ENCODE results near the gene MOB3B. TPM values are rescaled to one million over a fixed set of nuclear protein-coding genes. Genes with fewer than 3 reads are reported as not detected.

Gene MOB3B
- total and polyA plus RNA-seq, 2 of the 13 experiments (the other 11 are each of a cell fraction or from before 2014, with no cell fraction given): 0.03 to 0.09 TPM

- TF ChIP-seq CCAR2 (optimal IDR thresholded peaks at IDR 0.05; ENCODE audit: low read depth, low read length): no peak
- no peak for TF ChIP-seq MAX (IDR thresholded peaks at IDR 0.05)
- TF ChIP-seq ZNF160 (CRISPR knock-in tag; IDR thresholded peaks at IDR 0.05): no peak
- no peak for TF ChIP-seq HIC2 (CRISPR knock-in tag; IDR thresholded peaks at IDR 0.05; ENCODE audit: low read depth)
These were observed 10.8 kb downstream of the MOB3B start (continued) for GRCh38 chr9:27518809-27519208.

GRCh38 chr9:27518006-27518405, 11.6 kb downstream of the MOB3B start:
- POLR2A ChIA-PET: no interaction called here
- H3K36me3 ChIP-seq (replicated peaks in 1 of 2; ENCODE audit: control insufficient read depth in 1 of 2, insufficient read depth in 2 of 2, low read length in 2 of 2): no peaks in the 10 kb centered on the region
- no peaks in the 10 kb centered on the region for H4K20me1 ChIP-seq (ENCODE audit: insufficient read depth, low read length)
- no peaks in the 10 kb centered on the region for H3K4me1 ChIP-seq (ENCODE audit: insufficient read depth, low read length)
- no peak overlapping the region for H2AFZ ChIP-seq (ENCODE audit: low read length)
- H3K9ac ChIP-seq (ENCODE audit: insufficient read depth, low read depth, low read length): no peak overlapping the region
- no peaks in the 10 kb centered on the region for H3K27me3 ChIP-seq (ENCODE audit: control insufficient read depth in 1 of 2, insufficient read depth in 2 of 2, low read length in 2 of 2)
- BruUV-seq (replicated peaks): no TSS peak
- H3K27ac ChIP-seq (ENCODE audit: extremely low read length, insufficient read depth, low read length): no peak overlapping the region
- FAIRE-seq: no peak
- CTCF ChIA-PET (ENCODE audit: low intra/inter-chr PET ratio, low total read pairs): no interaction called here
- intact Hi-C loops (cut with micrococcal nuclease; ENCODE audit: unreplicated experiment) (no loop called here), in situ Hi-C loops (cut with HindIII; ENCODE audit: extremely low pct_ligation_motif_present, low pct_unique_long_range_greater_than_20kb) (no loop called here)
- H3K9me3 ChIP-seq (ENCODE audit: low read length): no peaks in the 10 kb centered on the region
- TF ChIP-seq ZSCAN12 (CRISPR knock-in tag; IDR thresholded peaks at IDR 0.05): no peak
- TF ChIP-seq ZSCAN20 (CRISPR knock-in tag; IDR thresholded peaks at IDR 0.05; ENCODE audit: borderline replicate concordance): no peak
- TF ChIP-seq ZNF644 (CRISPR knock-in tag; IDR thresholded peaks at IDR 0.05; ENCODE audit: low read depth): no peak
- TF ChIP-seq SETDB1 (CRISPR knock-in tag; IDR thresholded peaks at IDR 0.05; ENCODE audit: borderline replicate concordance): no peak
- no peak for TF ChIP-seq REXO4 (CRISPR knock-in tag; IDR thresholded peaks at IDR 0.05; ENCODE audit: borderline replicate concordance)
- no peak for TF ChIP-seq SNAPC2 (CRISPR knock-in tag; IDR thresholded peaks at IDR 0.05)
- no peak for TF ChIP-seq XBP1 (CRISPR knock-in tag; IDR thresholded peaks at IDR 0.05)
- TF ChIP-seq SNAPC5 (CRISPR knock-in tag; IDR thresholded peaks at IDR 0.05; ENCODE audit: borderline replicate concordance): no peak
- no peak for TF ChIP-seq ZBTB37 (CRISPR knock-in tag; IDR thresholded peaks at IDR 0.05)
- no peak for TF ChIP-seq FOXA1 (IDR thresholded peaks at IDR 0.05)
- no peak for TF ChIP-seq FOXA1 (CRISPR knock-in tag; IDR thresholded peaks at IDR 0.05)
- no peak for TF ChIP-seq HNF4G (IDR thresholded peaks at IDR 0.05; ENCODE audit: borderline replicate concordance, low read depth, low read length)
- no peak for TF ChIP-seq HNF4G (CRISPR knock-in tag; IDR thresholded peaks at IDR 0.05; ENCODE audit: borderline replicate concordance, low read depth)
- TF ChIP-seq ZNF354B (CRISPR knock-in tag; IDR thresholded peaks at IDR 0.05): no peak
- TF ChIP-seq RELA (CRISPR knock-in tag; IDR thresholded peaks at IDR 0.05): no peak
- TF ChIP-seq STAT5B (CRISPR knock-in tag; IDR thresholded peaks at IDR 0.05): no peak
- TF ChIP-seq NR2C2 (CRISPR knock-in tag; IDR thresholded peaks at IDR 0.05; ENCODE audit: borderline replicate concordance): no peak
- no peak for TF ChIP-seq KDM5B (CRISPR knock-in tag; IDR thresholded peaks at IDR 0.05; ENCODE audit: borderline replicate concordance)
- no peaks in the 10 kb centered on the region for H3K79me2 ChIP-seq (ENCODE audit: insufficient read depth, low read length)
- H3K4me2 ChIP-seq (ENCODE audit: low read depth, low read length): no peak overlapping the region
- no peak for DNase-seq (ENCODE audit: low spot score)
- H3K4me3 ChIP-seq (replicated peaks in 1 of 3; ENCODE audit: insufficient read depth in 1 of 3, low read depth in 2 of 3, low read length in 3 of 3): no peak overlapping the region
- WGBS (ENCODE audit: low lambda C conversion rate): 4% methylated on average over 2 of the region's 2 CpGs
- no peak for ATAC-seq

All from HepG2 (cell line).